ENCODE data around the gene FAM149A.

- no peak for TF ChIP-seq CTCF (IDR thresholded peaks at IDR 0.05)
- TF ChIP-seq POLR2A (IDR thresholded peaks at IDR 0.05) = no peak
Observed at GRCh38 chr4:186172546-186172945, 68.0 kb downstream of the FAM149A start.

Measured in testis (tissue), 2 donors.